HepG2 (cell line): ENCODE data around the gene TMEM131L. TPM values are rescaled to one million over a fixed set of nuclear protein-coding genes. Genes with fewer than 3 reads are reported as not detected.

Source experiments
- ATAC-seq: fragments of 200-7000 bp; cut with Tn5 transposase; 3 replicates; pipeline ENCODE4 v1.9.1; 2020; ENCODE audit warnings: mild to moderate bottlenecking, moderate library complexity
- BruUV-seq: library from RNA; stranded (reverse); fragments of 400-500 nt; replicated peaks from 2 replicates; lab custom pipeline; 2021; lab: Mats Ljungman, UMichigan
- CTCF ChIA-PET: fragments of 300-600 bp; formaldehyde crosslinking; extraction: SDS; loops from one replicate; lab custom pipeline; 2021; ENCODE audit warnings: low total read pairs, inconsistent platforms, low intra/inter-chr PET ratio; lab: Yijun Ruan, JAX
- POLR2A ChIA-PET: fragments of 350-600 bp; sonication (Branson Sonifier 250); formaldehyde crosslinking; loops from one replicate; lab custom pipeline; 2020; ENCODE audit warnings: antibody characterized with exemption, inconsistent platforms; lab: Yijun Ruan, JAX
- DNase-seq: peaks from one replicate; pipeline ENCODE4 v3.0.0-alpha.2; 2015; ENCODE audit warnings: low spot score
- FAIRE-seq: peaks from 3 replicates; lab custom pipeline; 2011; peaks lifted over from hg19 to GRCh38; lab: Jason Lieb, UNC
- H2AFZ ChIP-seq: one replicate; pipeline ENCODE4 v1.6.1; 2011; ENCODE audit warnings: low read length, inconsistent platforms
- H3K27ac ChIP-seq: fragments of 300-600 bp; 3 replicates; pipeline ENCODE4 v1.8.0; 2011; ENCODE audit warnings: mixed run types, mild to moderate bottlenecking, mixed read lengths, low read length, inconsistent platforms; ENCODE audit not compliant: insufficient read depth; ENCODE audit errors: extremely low read length
- H3K27me3 ChIP-seq, 2 experiments: fragments of 200-600 bp in 1 of 2; 2 replicates in 1 of 2; 3 replicates in 1 of 2; pipeline versions ENCODE4 v1.6.0 to v1.8.0; 2011; ENCODE audit warnings: low read length in 2 of 2, mild to moderate bottlenecking in 2 of 2, moderate library complexity in 2 of 2, inconsistent platforms in 1 of 2; ENCODE audit not compliant: insufficient read depth in 2 of 2, control insufficient read depth in 1 of 2
- H3K36me3 ChIP-seq, 2 experiments: fragments of 200-600 bp in 1 of 2; replicated peaks in 1 of 2; 2 replicates in 1 of 2; 3 replicates in 1 of 2; pipeline versions ENCODE4 v1.5.1 to v1.8.0; 2011; ENCODE audit warnings: low read length in 2 of 2, inconsistent platforms in 1 of 2; ENCODE audit not compliant: insufficient read depth in 2 of 2, control insufficient read depth in 1 of 2
- H3K4me1 ChIP-seq: 2 replicates; pipeline ENCODE4 v1.5.1; 2012; ENCODE audit warnings: low read length, inconsistent platforms; ENCODE audit not compliant: insufficient read depth
- H3K4me2 ChIP-seq: 2 replicates; pipeline ENCODE4 v1.6.0; 2011; ENCODE audit warnings: low read depth, low read length, inconsistent platforms
- H3K4me3 ChIP-seq, 3 experiments: fragments of 200-600 bp in 1 of 3; sonication (generic), shearing (Covaris generic) in 1 of 3; replicated peaks in 1 of 3; 2 replicates each; pipeline ENCODE4 v1.5.1; 2011 to 2016; ENCODE audit warnings: low read length in 3 of 3, inconsistent platforms in 2 of 3, low read depth in 2 of 3, mild to moderate bottlenecking in 2 of 3, control low read depth in 1 of 3, mixed read lengths in 1 of 3; ENCODE audit not compliant: insufficient read depth in 1 of 3
- H3K79me2 ChIP-seq: one replicate; pipeline ENCODE4 v1.6.1; 2011; ENCODE audit warnings: low read length, inconsistent platforms; ENCODE audit not compliant: insufficient read depth
- H3K9ac ChIP-seq: 2 replicates; pipeline ENCODE4 v1.6.0; 2011; ENCODE audit warnings: mild to moderate bottlenecking, low read depth, low read length, inconsistent platforms; ENCODE audit not compliant: insufficient read depth
- H3K9me3 ChIP-seq: 2 replicates; pipeline ENCODE4 v1.5.1; 2012; ENCODE audit warnings: mild to moderate bottlenecking, low read length
- H4K20me1 ChIP-seq: 2 replicates; pipeline ENCODE4 v1.6.0; 2011; ENCODE audit warnings: inconsistent platforms, mild to moderate bottlenecking, low read length, moderate library complexity; ENCODE audit not compliant: insufficient read depth
- CHD2 ChIP-seq: IDR thresholded peaks from 2 replicates; pipeline ENCODE4 v1.6.1; 2011; ENCODE audit warnings: low read depth, low read length, improper control_type of control experiment
- MAFF ChIP-seq: IDR thresholded peaks from 2 replicates; pipeline ENCODE4 v1.6.1; 2011; ENCODE audit warnings: low read depth, low read length, improper control_type of control experiment
- MAFK ChIP-seq, 2 experiments: IDR thresholded peaks in 1 of 2; conservative IDR thresholded peaks in 1 of 2; 2 replicates each; pipeline ENCODE4 v1.6.1; 2011; ENCODE audit warnings: improper control_type of control experiment in 2 of 2, low read length in 2 of 2
- ZNF496 ChIP-seq: sonication (generic); formaldehyde crosslinking; IDR thresholded peaks from 2 replicates; pipeline ENCODE4 v1.8.1; 2023; ENCODE audit warnings: mild to moderate bottlenecking, moderate library complexity, missing genetic modification reagents; ENCODE audit not compliant: insufficient replicate concordance
- WGBS: methylation state at CpG from one replicate; pipeline ENCODE4 v1.1.6; 2017; ENCODE audit warnings: low lambda C conversion rate; 5-methylcytosine and 5-hydroxymethylcytosine counted together
- in situ Hi-C: cut with HindIII; loops from 2 replicates; pipeline ENCODE4 v1.10.0; 2017; ENCODE audit warnings: low pct_unique_long_range_greater_than_20kb; ENCODE audit not compliant: extremely low pct_ligation_motif_present
- intact Hi-C: fragments of 100-400 bp; cut with micrococcal nuclease; formaldehyde crosslinking; loops from one replicate; pipeline ENCODE4 v1.10.0; 2022; ENCODE audit not compliant: unreplicated experiment
- polyA plus RNA-seq, 8 experiments: library from polyadenylated mRNA; depleted of rRNA in 3 of 8; stranded (reverse) in 7 of 8; unstranded in 1 of 8; fragments of >200 nt; fragmentation: Illumina TruSeq in 4 of 8; extraction: Trizol in 4 of 8; gene quantifications; 2 replicates each; pipeline versions ENCODE4 v1.2.1 to v1.2.3, GENCODE V29; 2011 to 2016; ENCODE audit warnings: low read depth in 4 of 8, missing spikeins in 1 of 8, mixed read lengths in 1 of 8; ENCODE audit not compliant: insufficient read depth in 1 of 8
- total RNA-seq, 5 experiments: library from RNA; depleted of rRNA; stranded (reverse); fragments of >200 nt; fragmentation: Illumina TruSeq; extraction: Trizol; gene quantifications; 2 replicates each; pipeline ENCODE4 v1.2.3, GENCODE V29; 2016; ENCODE audit warnings: low read depth in 1 of 5

The TMEM131L gene
- total and polyA plus RNA-seq, 2 of the 13 experiments (the other 11 are each of a cell fraction or from before 2014, with no cell fraction given), result 2.2 to 4.5 TPM

GRCh38 chr4:153589703-153590595 is 123.8 kb downstream of the TMEM131L start:
- ChIA-PET CTCF (no interaction called here), POLR2A (no interaction called here)
- no peak overlapping the region for H3K4me2 ChIP-seq
- H3K9ac ChIP-seq, result no peak overlapping the region
- DNase-seq (no peak), FAIRE-seq (no peak), ATAC-seq (no peak)
- TF ChIP-seq ZNF496 (CRISPR knock-in tag) (no peak), MAFF (peak; percentile 74), MAFK (conservative IDR thresholded peaks at IDR 0.05 in 1 of 2, IDR thresholded peaks at IDR 0.05 in 1 of 2; ENCODE audit: low read length in 2 of 2) (peak; percentile 66 to 81)
- no peaks in the 10 kb centered on the region for H3K9me3 ChIP-seq
- no TSS peak for BruUV-seq
- 96% methylated on average over 7 of the region's 7 CpGs for WGBS
- in situ Hi-C loops, result no loop called here
- H3K27ac ChIP-seq, result no peak overlapping the region
- H3K79me2 ChIP-seq, result no peaks in the 10 kb centered on the region
- no peaks in the 10 kb centered on the region; a peak in 1 of 5 replicates for H3K36me3 ChIP-seq
- no peaks in the 10 kb centered on the region for H3K27me3 ChIP-seq
- no peak overlapping the region for H3K4me3 ChIP-seq
- intact Hi-C loops, result no loop called here
- H2AFZ ChIP-seq, result no peak overlapping the region
- no peaks in the 10 kb centered on the region for H3K4me1 ChIP-seq
- H4K20me1 ChIP-seq, result no peaks in the 10 kb centered on the region

- Histone ChIP-seq H3K36me3 (no peaks in the 10 kb centered on the region; a peak in 1 of 5 replicates), H3K4me2 (no peak overlapping the region), H3K79me2 (no peaks in the 10 kb centered on the region), H3K9ac (no peak overlapping the region), H3K4me1 (no peaks in the 10 kb centered on the region), H4K20me1 (no peaks in the 10 kb centered on the region), H3K9me3 (no peaks in the 10 kb centered on the region)
- WGBS, result 93% methylated on average over 8 of the region's 8 CpGs
- in situ Hi-C loops (no loop called here), intact Hi-C loops (no loop called here)
- FAIRE-seq, result no peak
- CTCF ChIA-PET, result no interaction called here
- TF ChIP-seq CHD2, result no peak
- TF ChIP-seq, all 625 proteins: peak for 0
- BruUV-seq, result no TSS peak
- POLR2A ChIA-PET, result no interaction called here
- H3K27me3 ChIP-seq, result no peaks in the 10 kb centered on the region
- no peak overlapping the region for H3K4me3 ChIP-seq
- DNase-seq (no peak), ATAC-seq (no peak)
- H2AFZ ChIP-seq, result no peak overlapping the region
- no peak overlapping the region for H3K27ac ChIP-seq
These were observed 125.3 kb downstream of the TMEM131L start for GRCh38 chr4:153591441-153591840.
